HG02610 (cell line): ENCODE results near the gene APOL5.
"Not testable (repeated sequence)": the region's sequence is repeated elsewhere in the genome, so short reads cannot be mapped to it uniquely, and the experiment has no call there.

Experiments used
- ATAC-seq: cut with Tn5 transposase; IDR thresholded peaks from one replicate; pipeline ENCODE4 v1.9.1; 2021; ENCODE audit warnings: mild to moderate bottlenecking, moderate library complexity; ENCODE audit not compliant: unreplicated experiment

Gene APOL5, protein sequence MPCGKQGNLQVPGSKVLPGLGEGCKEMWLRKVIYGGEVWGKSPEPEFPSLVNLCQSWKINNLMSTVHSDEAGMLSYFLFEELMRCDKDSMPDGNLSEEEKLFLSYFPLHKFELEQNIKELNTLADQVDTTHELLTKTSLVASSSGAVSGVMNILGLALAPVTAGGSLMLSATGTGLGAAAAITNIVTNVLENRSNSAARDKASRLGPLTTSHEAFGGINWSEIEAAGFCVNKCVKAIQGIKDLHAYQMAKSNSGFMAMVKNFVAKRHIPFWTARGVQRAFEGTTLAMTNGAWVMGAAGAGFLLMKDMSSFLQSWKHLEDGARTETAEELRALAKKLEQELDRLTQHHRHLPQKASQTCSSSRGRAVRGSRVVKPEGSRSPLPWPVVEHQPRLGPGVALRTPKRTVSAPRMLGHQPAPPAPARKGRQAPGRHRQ

DNA sequence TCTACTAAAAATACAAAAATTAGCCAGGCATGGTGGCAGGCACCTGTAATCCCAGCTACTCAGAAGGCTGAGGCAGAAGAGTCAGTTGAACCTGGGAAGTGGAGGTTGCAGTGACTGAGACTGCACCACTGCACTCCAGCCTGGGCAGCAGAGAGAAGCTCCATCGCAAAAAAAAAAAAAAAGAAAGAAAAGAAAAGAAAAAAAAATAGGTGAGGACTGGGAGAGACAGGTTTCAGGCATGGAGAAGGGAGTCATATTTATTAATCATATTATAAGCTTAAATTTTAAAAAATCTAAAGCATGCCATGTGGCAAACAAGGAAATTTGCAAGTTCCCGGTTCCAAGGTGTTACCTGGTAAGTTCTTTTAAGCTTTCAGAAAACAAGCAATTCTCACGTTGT, at the start of gene APOL5:
APOL5 (plus strand) TSS at position 301 of the 400 bp plus-strand sequence; CDS start at position 301, 0 bp downstream.
- no peak for ATAC-seq

GRCh38 chr22:35674335-35674734, 43.3 kb upstream of the APOL5 start:
- ATAC-seq: no peak

GRCh38 chr22:35676065-35676464, 41.6 kb upstream of the APOL5 start:
- ATAC-seq: not testable (repeated sequence)

DNA sequence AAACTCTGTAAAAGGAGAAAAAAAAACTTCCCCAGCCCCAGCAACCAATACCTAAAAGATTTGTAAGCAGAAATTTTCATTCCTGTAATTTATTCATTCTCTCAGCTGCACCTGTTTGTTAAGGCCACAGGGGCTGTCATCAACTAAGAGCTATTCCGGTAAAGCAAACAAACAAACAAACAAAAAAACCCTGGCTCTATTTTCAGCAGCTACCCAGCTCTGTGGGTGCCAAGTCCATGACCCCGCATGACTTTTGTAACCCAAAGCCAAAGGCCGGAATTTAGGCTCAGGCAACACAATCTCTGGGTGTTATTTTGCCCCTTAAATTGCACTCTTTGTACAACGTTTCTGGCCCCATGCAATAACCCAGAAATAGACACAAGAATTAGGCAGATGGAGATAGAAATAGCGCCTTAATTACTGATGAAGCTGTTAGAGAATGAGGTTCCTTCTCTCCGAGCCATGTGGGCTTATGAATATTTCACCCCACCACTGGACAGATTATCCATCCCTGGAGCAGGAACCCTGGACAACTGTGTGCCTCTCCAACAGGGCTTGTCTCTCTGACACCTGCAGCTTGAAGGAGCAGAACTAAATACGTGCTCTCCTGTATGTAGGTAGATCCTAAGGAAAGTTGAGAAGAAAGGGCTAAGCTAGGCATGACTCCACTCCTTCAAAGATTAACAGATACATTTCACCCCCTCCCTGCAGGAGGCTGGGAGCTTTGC, 40.0 kb upstream of the APOL5 start:
- ATAC-seq: no peak

DNA sequence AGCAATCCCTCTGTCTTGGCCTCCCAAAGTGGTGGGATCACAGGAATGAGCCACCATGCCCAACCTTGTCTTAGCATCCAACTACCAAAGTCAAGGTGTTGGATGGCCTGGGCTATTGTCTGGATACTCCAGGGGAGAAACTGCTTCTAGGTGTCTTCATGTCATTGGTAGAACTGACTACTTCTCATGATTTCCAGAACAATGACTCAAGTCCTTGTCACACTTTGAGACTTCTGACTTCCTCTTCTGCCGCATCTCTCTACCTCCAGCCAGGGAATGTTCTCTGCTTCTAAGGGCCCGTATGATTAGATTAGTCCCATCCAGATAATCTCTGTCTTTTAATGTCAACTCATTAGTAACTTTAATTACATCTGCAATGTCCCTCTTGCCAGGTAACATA, 38.8 kb upstream of the APOL5 start:
- no peak for ATAC-seq

- not testable (repeated sequence) for ATAC-seq
Observed at GRCh38 chr22:35679492-35679891, 38.2 kb upstream of the APOL5 start.

DNA sequence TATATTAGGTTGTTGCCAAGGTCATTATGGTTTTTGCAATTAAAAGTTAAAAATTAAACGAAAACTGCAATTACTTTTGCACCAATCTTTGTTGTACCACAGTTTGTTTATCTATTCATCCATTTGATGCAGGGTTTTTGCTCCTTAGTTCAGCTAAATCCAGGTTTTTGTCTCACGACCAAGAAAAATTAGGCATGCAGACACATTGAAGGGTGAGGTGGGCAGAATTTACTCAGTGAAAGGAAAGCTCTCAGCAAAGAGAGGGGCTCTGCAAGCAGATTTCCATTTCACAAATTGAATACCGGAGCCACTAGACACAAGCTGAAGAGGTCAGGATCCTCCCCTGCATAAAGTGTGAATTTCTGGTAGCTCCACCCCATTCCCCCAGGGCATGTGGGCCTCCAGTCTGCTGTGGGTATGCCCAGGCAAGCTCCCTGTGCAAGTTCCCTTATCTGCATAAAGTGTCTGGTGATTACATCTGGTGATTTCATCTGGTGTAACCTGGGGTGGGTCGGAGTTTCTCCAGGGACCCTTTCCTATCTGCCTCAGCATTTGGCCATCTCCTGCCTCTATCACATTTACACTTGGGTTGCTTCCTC, 36.1 kb upstream of the APOL5 start:
- no peak for ATAC-seq

- no peak for ATAC-seq
Observed at GRCh38 chr22:35683560-35683959, 34.1 kb upstream of the APOL5 start.

GRCh38 chr22:35684270-35684700, 33.4 kb upstream of the APOL5 start:
- no peak for ATAC-seq

DNA sequence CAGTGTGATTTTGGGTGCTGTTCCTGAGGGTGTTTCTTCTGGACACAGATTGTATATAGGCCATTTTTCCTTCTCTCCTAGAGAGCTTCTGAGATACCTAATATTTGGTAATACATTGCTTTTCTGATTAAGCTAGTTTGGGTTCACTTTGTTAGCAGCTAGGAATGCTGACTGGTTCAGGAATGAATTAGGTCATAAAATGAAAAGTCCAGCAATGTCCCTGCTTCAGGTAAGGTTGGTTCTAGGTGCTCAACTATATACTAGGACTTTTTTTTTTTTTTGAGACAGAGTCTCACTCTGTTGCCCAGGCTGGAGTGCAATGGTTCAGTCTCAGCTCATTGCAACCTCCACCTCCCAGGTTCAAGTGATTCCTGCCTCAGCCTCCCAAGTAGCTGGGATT, 32.9 kb upstream of the APOL5 start:
- ATAC-seq: no peak

GRCh38 chr22:35685731-35686130, 31.9 kb upstream of the APOL5 start:
- ATAC-seq: no peak

DNA sequence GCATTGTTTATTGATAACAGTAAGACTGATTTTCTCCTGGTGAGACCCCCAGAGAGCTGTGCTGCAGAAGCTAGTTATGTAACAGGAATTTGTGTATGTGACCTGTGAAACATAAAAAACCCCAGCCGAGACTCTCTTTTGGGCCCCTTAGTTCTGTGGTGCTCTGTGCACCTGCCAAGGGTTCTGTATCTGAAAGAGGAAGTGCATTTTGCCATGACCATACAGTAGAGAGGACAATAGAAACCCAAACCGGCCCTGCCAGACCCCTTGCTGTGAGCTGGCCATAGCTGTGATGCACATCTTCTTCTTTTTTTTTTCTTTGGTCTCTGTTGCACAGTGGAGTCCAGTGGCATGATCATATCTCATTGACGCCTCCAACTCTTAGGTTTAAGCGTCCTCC, 31.4 kb upstream of the APOL5 start:
- no peak for ATAC-seq

DNA sequence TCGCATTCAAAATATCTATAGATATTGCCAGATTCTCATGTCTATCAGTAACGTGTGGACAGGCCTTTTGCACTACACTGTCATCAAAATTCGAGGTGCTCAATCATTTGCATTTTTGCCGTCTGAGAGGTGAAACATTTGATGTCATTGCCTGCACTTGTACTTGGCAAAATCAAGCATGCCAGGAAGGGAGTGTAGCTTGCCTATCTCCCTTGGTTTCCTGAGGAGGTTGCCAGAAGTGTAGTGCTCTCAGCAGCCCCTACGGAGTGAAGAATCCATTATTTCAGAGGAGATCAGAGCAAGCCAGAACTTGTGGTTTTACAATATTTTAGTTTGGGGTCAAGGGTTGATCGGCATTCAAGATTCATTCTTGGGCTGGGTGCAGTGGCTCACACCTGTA, 30.2 kb upstream of the APOL5 start:
- ATAC-seq: no peak

GRCh38 chr22:35688913-35689675, 28.6 kb upstream of the APOL5 start:
- ATAC-seq: no peak

- no peak for ATAC-seq
Observed at GRCh38 chr22:35690001-35690400, 27.7 kb upstream of the APOL5 start.

DNA sequence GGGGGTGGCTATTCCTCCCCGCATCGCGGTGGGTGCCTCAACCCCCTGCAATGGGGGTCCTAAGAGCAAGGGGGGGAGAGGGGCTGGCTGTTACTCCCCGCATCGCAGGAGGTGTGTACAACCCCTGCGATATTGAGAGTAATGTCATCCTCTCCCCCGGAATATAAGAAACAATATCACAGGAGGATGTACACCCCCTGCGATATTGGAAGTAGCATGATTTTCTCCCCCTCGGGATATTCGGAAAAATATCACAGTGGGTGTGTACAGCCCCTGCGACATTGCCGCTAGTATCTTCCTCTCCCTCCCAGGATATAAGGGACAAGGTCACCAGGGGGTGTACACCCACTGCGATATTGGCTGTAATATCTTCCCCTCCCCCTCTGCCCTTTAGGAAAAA, 22.5 kb upstream of the APOL5 start:
- no peak for ATAC-seq

DNA sequence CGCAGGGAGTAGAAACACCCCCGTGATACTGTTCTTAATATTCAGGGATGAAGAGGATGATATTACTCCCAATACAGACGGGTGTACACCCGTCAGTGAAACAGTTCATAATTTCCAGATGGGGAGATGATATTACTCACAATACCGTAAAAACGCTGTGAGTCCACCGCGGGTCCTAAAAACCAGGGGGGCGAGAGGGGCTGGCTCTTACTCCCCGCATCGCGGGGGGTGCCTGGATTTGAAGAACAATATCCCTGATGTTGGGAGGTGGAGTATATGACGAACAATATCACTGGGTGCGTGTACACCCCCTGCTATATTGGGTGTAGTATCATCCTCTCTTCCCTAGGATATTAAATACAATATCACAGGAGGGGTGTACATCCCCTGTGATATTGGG, 20.5 kb upstream of the APOL5 start:
- ATAC-seq: no peak

DNA sequence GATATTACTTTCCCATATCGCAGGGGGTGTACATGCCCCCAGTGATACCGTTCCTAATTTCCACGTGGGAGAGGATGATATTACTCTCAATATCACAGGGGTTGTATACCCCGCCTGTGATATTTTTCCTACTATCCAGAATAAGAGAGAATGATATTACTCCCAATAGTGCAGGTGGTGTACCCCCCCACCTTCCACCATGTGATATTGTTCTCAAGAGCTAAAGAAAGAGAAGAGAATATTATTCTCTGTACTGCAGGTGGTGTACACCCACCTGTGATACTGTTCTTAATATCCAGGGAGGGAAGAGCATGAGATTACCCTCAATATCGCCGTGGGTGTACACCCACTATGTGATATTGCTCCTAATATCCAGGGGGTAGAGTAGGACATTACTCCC, 17.8 kb upstream of the APOL5 start:
- not testable (repeated sequence) for ATAC-seq

- ATAC-seq: no peak
Observed at GRCh38 chr22:35703861-35704584, 13.6 kb upstream of the APOL5 start.

DNA sequence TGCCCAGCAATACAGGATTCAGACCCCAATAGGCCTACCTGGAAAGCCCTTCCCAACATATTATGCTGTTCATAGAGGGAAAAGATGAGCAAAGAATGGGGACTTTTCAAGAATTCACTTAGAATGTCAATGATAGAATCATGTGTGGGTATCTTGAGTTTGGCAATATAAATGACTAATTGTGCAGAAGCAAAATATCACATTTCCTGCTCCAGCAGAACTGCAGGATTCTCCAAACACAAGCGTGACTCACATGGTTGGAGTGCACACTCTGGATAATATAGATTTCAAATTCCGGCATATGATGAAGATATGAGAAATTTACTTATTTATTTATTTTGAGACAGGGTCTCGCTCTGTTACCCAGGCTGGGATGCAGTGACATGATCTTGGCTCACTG, 12.5 kb upstream of the APOL5 start:
- ATAC-seq: no peak
